Caco-2 (cell line): ENCODE data around the gene ZBED4. TPM values are rescaled to one million over a fixed set of nuclear protein-coding genes. Genes with fewer than 3 reads are reported as not detected.

ENCODE experiments used
- BruUV-seq: library from RNA; stranded (reverse); fragments of 400-500 nt; replicated peaks from 2 replicates; lab custom pipeline; 2021; lab: Mats Ljungman, UMichigan
- CTCF ChIA-PET: fragments of 300-600 bp; sonication (Branson Sonifier 250); formaldehyde crosslinking; loops from one replicate; lab custom pipeline; 2022; ENCODE audit warnings: antibody characterized with exemption; lab: Charles Lee
- POLR2A ChIA-PET: fragments of 300-600 bp; sonication (Branson Sonifier 250); formaldehyde crosslinking; loops from one replicate; lab custom pipeline; 2022; ENCODE audit warnings: antibody characterized with exemption; lab: Charles Lee
- DNase-seq, 2 experiments: peaks; one replicate each; pipeline versions ENCODE4 v3.0.0 to v3.0.0-alpha.2; 2020 to 2022
- H3K27me3 ChIP-seq: replicated peaks from 2 replicates; pipeline ENCODE4 v1.6.0; 2011; ENCODE audit warnings: low read length; ENCODE audit not compliant: control insufficient read depth, insufficient read depth
- H3K36me3 ChIP-seq: 2 replicates; pipeline ENCODE4 v1.5.1; 2011; ENCODE audit warnings: low read length; ENCODE audit not compliant: control insufficient read depth, insufficient read depth
- H3K4me1 ChIP-seq: fragments of 250-450 bp; sonication (Bioruptor Pico); 2 replicates; pipeline ENCODE4 v1.5.1; 2020; ENCODE audit warnings: mild to moderate bottlenecking
- H3K4me3 ChIP-seq: 2 replicates; pipeline ENCODE4 v1.5.1; 2011; ENCODE audit warnings: low read depth, mild to moderate bottlenecking, control low read depth, low read length
- H3K9me3 ChIP-seq: fragments of 250-450 bp; sonication (Bioruptor Pico); 2 replicates; pipeline ENCODE4 v1.5.1; 2020; ENCODE audit warnings: mild to moderate bottlenecking, moderate library complexity
- H3K27ac Mint-ChIP-seq: one replicate; pipeline ENCODE4 v1.8.0; 2022; ENCODE audit warnings: mixed read lengths; ENCODE audit not compliant: unreplicated experiment
- H3K27me3 Mint-ChIP-seq: one replicate; pipeline ENCODE4 v1.8.0; 2022; ENCODE audit warnings: mixed read lengths; ENCODE audit not compliant: insufficient read depth, unreplicated experiment
- H3K36me3 Mint-ChIP-seq: one replicate; pipeline ENCODE4 v1.8.0; 2022; ENCODE audit warnings: mild to moderate bottlenecking, mixed read lengths; ENCODE audit not compliant: insufficient read depth, unreplicated experiment
- H3K4me1 Mint-ChIP-seq: one replicate; pipeline ENCODE4 v1.8.0; 2022; ENCODE audit warnings: low read depth, mixed read lengths; ENCODE audit not compliant: unreplicated experiment
- H3K4me3 Mint-ChIP-seq: one replicate; pipeline ENCODE4 v1.8.0; 2022; ENCODE audit warnings: mild to moderate bottlenecking, moderate library complexity, mixed read lengths; ENCODE audit not compliant: unreplicated experiment
- H3K9me3 Mint-ChIP-seq: one replicate; pipeline ENCODE4 v1.8.0; 2022; ENCODE audit warnings: mixed read lengths; ENCODE audit not compliant: unreplicated experiment
- intact Hi-C: fragments of 100-400 bp; cut with micrococcal nuclease; formaldehyde crosslinking; loops from one replicate; pipeline ENCODE4 v1.10.0; 2022; ENCODE audit not compliant: unreplicated experiment
- total RNA-seq: library from RNA; stranded (reverse); gene quantifications from 2 replicates; pipeline ENCODE4 v1.2.3, GENCODE V29; 2022
- TF ChIP-seq, protein P1 (sequence below), 2 experiments: fragments of 200-600 bp in 1 of 2; IDR thresholded peaks; 1 replicate in 1 of 2; 2 replicates in 1 of 2; pipeline versions ENCODE4 v1.5.1 to v1.8.0; 2011 to 2022; ENCODE audit warnings: antibody characterized with exemption in 1 of 2, control low read depth in 1 of 2, inconsistent platforms in 1 of 2, low read depth in 1 of 2, low read length in 1 of 2, mild to moderate bottlenecking in 1 of 2, moderate library complexity in 1 of 2; ENCODE audit not compliant: insufficient read depth in 1 of 2, severe bottlenecking in 1 of 2, unreplicated experiment in 1 of 2

Gene ZBED4
- total RNA-seq, 1 experiment from 2014 or later: 17.3 TPM

DNA sequence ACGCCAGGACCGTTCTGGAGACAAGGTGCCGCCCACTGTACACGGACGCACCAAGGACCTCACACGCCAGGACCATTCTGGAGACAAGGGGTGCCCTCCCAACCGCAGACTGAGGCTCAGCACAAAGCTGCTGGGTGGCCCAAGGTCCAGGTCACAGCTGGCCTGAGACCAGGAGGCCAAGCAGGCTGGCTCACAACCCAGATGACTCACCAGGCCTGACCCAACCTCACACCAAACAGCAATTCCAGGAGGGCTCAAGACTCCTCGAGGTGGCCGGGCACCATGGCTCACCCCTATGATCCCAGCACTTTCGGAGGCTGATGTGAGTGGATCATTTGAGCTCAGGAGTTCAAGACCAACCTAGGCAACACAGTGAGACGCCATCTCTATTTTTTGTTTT is 40.8 kb upstream of the ZBED4 start:
- Mint-ChIP-seq H3K4me3 (no peak overlapping the region), H3K4me1 (peaks cover 15% of the 10 kb centered on the region), H3K27me3 (no peaks in the 10 kb centered on the region), H3K9me3 (no peaks in the 10 kb centered on the region), H3K27ac (no peak overlapping the region), H3K36me3 (peaks cover 74% of the 10 kb centered on the region)
- Histone ChIP-seq H3K4me1 (no peaks in the 10 kb centered on the region), H3K36me3 (no peaks in the 10 kb centered on the region; the same call in 1 of the 2 replicates), H3K4me3 (no peak overlapping the region), H3K9me3 (no peaks in the 10 kb centered on the region), H3K27me3 (no peaks in the 10 kb centered on the region)
- intact Hi-C loops: no loop called here
- CTCF ChIA-PET: no interaction called here
- TF ChIP-seq, protein P1, sequence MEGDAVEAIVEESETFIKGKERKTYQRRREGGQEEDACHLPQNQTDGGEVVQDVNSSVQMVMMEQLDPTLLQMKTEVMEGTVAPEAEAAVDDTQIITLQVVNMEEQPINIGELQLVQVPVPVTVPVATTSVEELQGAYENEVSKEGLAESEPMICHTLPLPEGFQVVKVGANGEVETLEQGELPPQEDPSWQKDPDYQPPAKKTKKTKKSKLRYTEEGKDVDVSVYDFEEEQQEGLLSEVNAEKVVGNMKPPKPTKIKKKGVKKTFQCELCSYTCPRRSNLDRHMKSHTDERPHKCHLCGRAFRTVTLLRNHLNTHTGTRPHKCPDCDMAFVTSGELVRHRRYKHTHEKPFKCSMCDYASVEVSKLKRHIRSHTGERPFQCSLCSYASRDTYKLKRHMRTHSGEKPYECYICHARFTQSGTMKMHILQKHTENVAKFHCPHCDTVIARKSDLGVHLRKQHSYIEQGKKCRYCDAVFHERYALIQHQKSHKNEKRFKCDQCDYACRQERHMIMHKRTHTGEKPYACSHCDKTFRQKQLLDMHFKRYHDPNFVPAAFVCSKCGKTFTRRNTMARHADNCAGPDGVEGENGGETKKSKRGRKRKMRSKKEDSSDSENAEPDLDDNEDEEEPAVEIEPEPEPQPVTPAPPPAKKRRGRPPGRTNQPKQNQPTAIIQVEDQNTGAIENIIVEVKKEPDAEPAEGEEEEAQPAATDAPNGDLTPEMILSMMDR (IDR thresholded peaks at IDR 0.05; ENCODE audit: insufficient read depth in 1 of 2, low read depth in 1 of 2, low read length in 1 of 2, severe bottlenecking in 1 of 2, unreplicated experiment in 1 of 2): no peak
- no peak for DNase-seq
- POLR2A ChIA-PET: no interaction called here
- no TSS peak for BruUV-seq

DNA sequence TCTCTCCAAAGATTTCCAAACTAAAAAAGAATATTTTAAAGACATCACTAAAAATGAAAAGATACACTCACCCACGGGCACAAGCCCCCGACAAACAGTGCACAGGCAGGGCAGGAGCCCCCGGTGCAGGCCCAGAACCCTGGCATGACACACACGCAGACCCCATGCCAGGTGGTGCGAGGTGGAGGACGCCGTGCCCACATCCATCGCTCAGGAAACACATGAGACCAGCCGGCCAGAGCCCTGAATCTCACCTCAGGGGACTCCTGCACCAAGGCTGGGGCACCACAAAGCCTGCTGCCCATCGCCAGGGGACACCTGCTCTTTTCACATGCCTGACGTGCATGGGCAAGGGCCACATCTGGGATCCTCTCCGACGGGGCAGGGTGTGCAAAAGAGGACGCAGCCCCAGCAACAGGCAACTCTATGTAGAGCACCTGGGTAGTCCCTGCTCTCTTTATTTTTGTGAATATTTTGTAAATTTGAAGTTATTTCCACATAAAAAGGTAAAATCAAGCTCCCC is 39.4 kb upstream of the ZBED4 start:
- no peaks in the 10 kb centered on the region; the same call in 1 of the 2 replicates for H3K36me3 ChIP-seq
- BruUV-seq: no TSS peak
- no peak overlapping the region for H3K27ac Mint-ChIP-seq
- H3K27me3 Mint-ChIP-seq: no peaks in the 10 kb centered on the region
- no peak overlapping the region for H3K4me3 ChIP-seq
- H3K4me1 ChIP-seq: no peaks in the 10 kb centered on the region
- no peak overlapping the region for H3K4me3 Mint-ChIP-seq
- H3K9me3 ChIP-seq: no peaks in the 10 kb centered on the region
- CTCF ChIA-PET: no interaction called here
- intact Hi-C loops: no loop called here
- POLR2A ChIA-PET: no interaction called here
- no peak for DNase-seq
- peaks cover 75% of the 10 kb centered on the region for H3K36me3 Mint-ChIP-seq
- H3K27me3 ChIP-seq: no peaks in the 10 kb centered on the region
- peaks cover 15% of the 10 kb centered on the region for H3K4me1 Mint-ChIP-seq
- TF ChIP-seq, protein P1 (IDR thresholded peaks at IDR 0.05; ENCODE audit: insufficient read depth in 1 of 2, low read depth in 1 of 2, low read length in 1 of 2, severe bottlenecking in 1 of 2, unreplicated experiment in 1 of 2): no peak
- no peaks in the 10 kb centered on the region for H3K9me3 Mint-ChIP-seq

DNA sequence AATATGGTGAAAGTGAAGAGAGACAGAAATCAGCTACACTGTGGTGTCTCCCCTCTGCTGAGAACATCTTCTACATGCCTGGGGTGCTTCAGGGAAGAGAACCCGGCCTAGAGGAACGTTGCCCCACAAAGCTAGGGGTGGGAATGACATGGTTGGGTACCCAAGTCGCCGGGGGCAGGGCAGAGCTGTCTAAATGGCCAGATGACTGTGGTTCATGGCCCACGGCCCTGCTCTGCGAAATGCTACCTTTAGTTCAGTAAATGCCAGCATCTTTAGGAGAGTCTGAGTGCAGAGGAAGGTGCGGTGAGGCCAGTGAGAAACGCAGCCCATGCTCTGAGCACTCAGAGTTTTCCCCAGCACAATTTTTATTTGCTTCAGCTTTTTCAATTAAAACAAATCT is 38.8 kb upstream of the ZBED4 start:
- H3K9me3 ChIP-seq: no peaks in the 10 kb centered on the region
- H3K4me1 ChIP-seq: no peaks in the 10 kb centered on the region
- H3K36me3 Mint-ChIP-seq: peaks cover 80% of the 10 kb centered on the region
- no TSS peak for BruUV-seq
- H3K4me1 Mint-ChIP-seq: peaks cover 12% of the 10 kb centered on the region
- no peak overlapping the region for H3K4me3 Mint-ChIP-seq
- H3K9me3 Mint-ChIP-seq: no peaks in the 10 kb centered on the region
- no peak overlapping the region for H3K27ac Mint-ChIP-seq
- ChIA-PET CTCF (no interaction called here), POLR2A (no interaction called here)
- TF ChIP-seq, protein P1 (IDR thresholded peaks at IDR 0.05; ENCODE audit: insufficient read depth in 1 of 2, low read depth in 1 of 2, low read length in 1 of 2, severe bottlenecking in 1 of 2, unreplicated experiment in 1 of 2): no peak
- DNase-seq: no peak
- no peaks in the 10 kb centered on the region for H3K27me3 ChIP-seq
- no peaks in the 10 kb centered on the region; the same call in 1 of the 2 replicates for H3K36me3 ChIP-seq
- H3K4me3 ChIP-seq: no peak overlapping the region
- no peaks in the 10 kb centered on the region for H3K27me3 Mint-ChIP-seq
- intact Hi-C loops: no loop called here
